Peyer's patch (tissue), 4 donors: ENCODE results near the gene TBC1D28.
"Not testable (repeated sequence)": the region's sequence is repeated elsewhere in the genome, so short reads cannot be mapped to it uniquely, and the experiment has no call there.

Experiments
- POLR2A ChIP-seq, 2 donors: fragments of 450-650 bp; IDR thresholded peaks; one replicate each; pipeline ENCODE4 v1.5.1; 2017; ENCODE audit warnings: antibody characterized with exemption in 2 of 2, mild to moderate bottlenecking in 2 of 2, moderate library complexity in 2 of 2
- TF ChIP-seq, protein P1 (sequence below), 6 experiments: fragments of 450-650 bp in 4 of 6; fragments of 200-600 bp in 2 of 6; sonication (generic) in 1 of 6; IDR thresholded peaks; one replicate each; pipeline ENCODE4 v1.5.1; 2017 to 2019; ENCODE audit warnings: antibody characterized with exemption in 6 of 6, mild to moderate bottlenecking in 3 of 6, moderate library complexity in 1 of 6

DNA sequence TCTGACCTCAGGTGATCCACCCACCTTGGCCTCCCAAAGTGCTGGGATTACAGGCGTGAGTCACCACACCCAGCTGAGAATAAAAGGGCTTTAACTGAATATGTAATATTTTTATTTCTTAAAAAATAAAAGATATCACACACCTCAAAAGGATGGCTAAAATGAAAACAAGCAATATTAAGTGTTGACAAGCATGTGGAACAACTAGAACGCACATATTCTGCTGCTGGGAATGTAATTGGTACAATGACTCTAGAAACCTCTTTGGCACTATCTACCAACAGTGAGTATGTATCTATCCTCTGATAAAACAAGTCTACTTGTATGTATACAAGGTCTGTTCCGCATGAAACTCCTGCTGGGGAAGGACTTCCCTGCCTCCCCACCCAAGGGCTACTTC lies 32.7 kb upstream of the TBC1D28 start:
- TF ChIP-seq, protein P1, sequence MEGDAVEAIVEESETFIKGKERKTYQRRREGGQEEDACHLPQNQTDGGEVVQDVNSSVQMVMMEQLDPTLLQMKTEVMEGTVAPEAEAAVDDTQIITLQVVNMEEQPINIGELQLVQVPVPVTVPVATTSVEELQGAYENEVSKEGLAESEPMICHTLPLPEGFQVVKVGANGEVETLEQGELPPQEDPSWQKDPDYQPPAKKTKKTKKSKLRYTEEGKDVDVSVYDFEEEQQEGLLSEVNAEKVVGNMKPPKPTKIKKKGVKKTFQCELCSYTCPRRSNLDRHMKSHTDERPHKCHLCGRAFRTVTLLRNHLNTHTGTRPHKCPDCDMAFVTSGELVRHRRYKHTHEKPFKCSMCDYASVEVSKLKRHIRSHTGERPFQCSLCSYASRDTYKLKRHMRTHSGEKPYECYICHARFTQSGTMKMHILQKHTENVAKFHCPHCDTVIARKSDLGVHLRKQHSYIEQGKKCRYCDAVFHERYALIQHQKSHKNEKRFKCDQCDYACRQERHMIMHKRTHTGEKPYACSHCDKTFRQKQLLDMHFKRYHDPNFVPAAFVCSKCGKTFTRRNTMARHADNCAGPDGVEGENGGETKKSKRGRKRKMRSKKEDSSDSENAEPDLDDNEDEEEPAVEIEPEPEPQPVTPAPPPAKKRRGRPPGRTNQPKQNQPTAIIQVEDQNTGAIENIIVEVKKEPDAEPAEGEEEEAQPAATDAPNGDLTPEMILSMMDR (IDR thresholded peaks at IDR 0.05): not testable (repeated sequence)
- TF ChIP-seq POLR2A (IDR thresholded peaks at IDR 0.05): not testable (repeated sequence)
